Left lung (tissue), 10 donors: Measurements from ENCODE around the gene BCOR. TPM values are rescaled to one million over a fixed set of nuclear protein-coding genes. Genes with fewer than 3 reads are reported as not detected.

Experiments used
- ATAC-seq: fragments of 200-7000 bp; cut with Tn5 transposase; one replicate; pipeline ENCODE4 v1.9.1; 2020; ENCODE audit warnings: moderate library complexity
- DNase-seq, 4 donors: peaks; one replicate each; pipeline ENCODE4 v3.0.0-alpha.2; 2013 to 2020
- H3K27ac ChIP-seq, 2 donors: fragments of 200-600 bp; sonication (generic) in 1 of 2; one replicate each; pipeline versions ENCODE4 v1.5.0 to v1.8.0; 2020 to 2021
- H3K27me3 ChIP-seq, 2 donors: fragments of 200-600 bp; sonication (generic) in 1 of 2; one replicate each; pipeline versions ENCODE4 v1.5.0 to v1.8.0; 2020 to 2021
- H3K36me3 ChIP-seq, 2 donors: fragments of 200-600 bp; sonication (generic) in 1 of 2; one replicate each; pipeline versions ENCODE4 v1.5.0 to v1.8.0; 2020 to 2021
- H3K4me1 ChIP-seq, 2 donors: fragments of 200-600 bp; one replicate each; pipeline ENCODE4 v1.8.0; 2021
- H3K4me3 ChIP-seq, 2 donors: fragments of 200-600 bp; sonication (generic) in 1 of 2; one replicate each; pipeline versions ENCODE4 v1.5.0 to v1.8.0; 2020 to 2021; ENCODE audit warnings: mild to moderate bottlenecking in 1 of 2
- H3K9me3 ChIP-seq, 2 donors: fragments of 200-600 bp; sonication (generic) in 1 of 2; one replicate each; pipeline versions ENCODE4 v1.5.0 to v1.8.0; 2020 to 2021
- intact Hi-C, 2 donors: fragments of 100-400 bp; cut with DNase I; formaldehyde crosslinking; loops; one replicate each; pipeline versions ENCODE4 v1.11.2 to v1.14.2; 2022
- polyA plus RNA-seq, 6 donors: library from polyadenylated mRNA; unstranded; fragments of 120-200 nt; gene quantifications; one replicate each; pipeline ENCODE4 v1.2.1, GENCODE V29; 2013; ENCODE audit not compliant: insufficient read length in 6 of 6
- total RNA-seq, 2 donors: library from RNA; stranded (reverse); fragmentation: NEBNext Ultra II Directional; extraction: Animal tissue kit (Norgen Biotek cat#: 25700); gene quantifications; one replicate each; pipeline ENCODE4 v1.2.1, GENCODE V29; 2021
- TF ChIP-seq, protein P1 (sequence below), 2 donors: fragments of 200-600 bp; sonication (generic) in 1 of 2; IDR thresholded peaks; one replicate each; pipeline versions ENCODE4 v1.5.0 to v1.8.0; 2021; ENCODE audit warnings: antibody characterized with exemption in 2 of 2
- donor health status: DM: no; HTN: yes; CAD: no.
- donor health status: DM: no; HTN: no; CAD: no.

The BCOR gene
- total and polyA plus RNA-seq, 8 donors, result 19.0 to 65.1 (median 60.9) TPM

DNA sequence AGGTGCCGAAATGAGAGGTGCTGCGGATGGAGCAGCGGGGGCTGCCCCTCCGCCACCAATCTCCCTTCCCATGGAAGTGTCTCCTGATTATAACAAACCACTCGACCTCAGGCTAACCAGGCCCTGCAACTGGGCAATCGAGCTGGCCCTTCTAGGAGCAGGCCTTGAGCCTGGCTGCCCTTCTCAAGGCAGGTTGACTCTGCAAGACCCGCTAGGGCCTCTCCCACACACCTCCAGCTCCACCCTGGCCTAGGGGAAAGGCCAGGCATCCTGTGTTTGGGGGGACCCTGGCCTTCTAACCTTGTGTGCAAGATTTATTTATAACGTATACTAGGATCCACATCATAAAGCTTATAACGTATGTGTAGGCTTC is 3.7 kb upstream of the BCOR start:
- DNase-seq, result no peak
- Histone ChIP-seq H3K9me3 (no peaks in the 10 kb centered on the region), H3K27ac (no peak overlapping the region), H3K27me3 (peaks cover 0 to 52% of the 10 kb centered on the region in 2 donors), H3K4me1 (peaks cover 0 to 27% of the 10 kb centered on the region in 2 donors), H3K4me3 (no peak overlapping the region), H3K36me3 (no peaks in the 10 kb centered on the region)
- intact Hi-C loops, result no loop called here
- TF ChIP-seq, protein P1, sequence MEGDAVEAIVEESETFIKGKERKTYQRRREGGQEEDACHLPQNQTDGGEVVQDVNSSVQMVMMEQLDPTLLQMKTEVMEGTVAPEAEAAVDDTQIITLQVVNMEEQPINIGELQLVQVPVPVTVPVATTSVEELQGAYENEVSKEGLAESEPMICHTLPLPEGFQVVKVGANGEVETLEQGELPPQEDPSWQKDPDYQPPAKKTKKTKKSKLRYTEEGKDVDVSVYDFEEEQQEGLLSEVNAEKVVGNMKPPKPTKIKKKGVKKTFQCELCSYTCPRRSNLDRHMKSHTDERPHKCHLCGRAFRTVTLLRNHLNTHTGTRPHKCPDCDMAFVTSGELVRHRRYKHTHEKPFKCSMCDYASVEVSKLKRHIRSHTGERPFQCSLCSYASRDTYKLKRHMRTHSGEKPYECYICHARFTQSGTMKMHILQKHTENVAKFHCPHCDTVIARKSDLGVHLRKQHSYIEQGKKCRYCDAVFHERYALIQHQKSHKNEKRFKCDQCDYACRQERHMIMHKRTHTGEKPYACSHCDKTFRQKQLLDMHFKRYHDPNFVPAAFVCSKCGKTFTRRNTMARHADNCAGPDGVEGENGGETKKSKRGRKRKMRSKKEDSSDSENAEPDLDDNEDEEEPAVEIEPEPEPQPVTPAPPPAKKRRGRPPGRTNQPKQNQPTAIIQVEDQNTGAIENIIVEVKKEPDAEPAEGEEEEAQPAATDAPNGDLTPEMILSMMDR (IDR thresholded peaks at IDR 0.05), result no peak
- no peak for ATAC-seq

DNA sequence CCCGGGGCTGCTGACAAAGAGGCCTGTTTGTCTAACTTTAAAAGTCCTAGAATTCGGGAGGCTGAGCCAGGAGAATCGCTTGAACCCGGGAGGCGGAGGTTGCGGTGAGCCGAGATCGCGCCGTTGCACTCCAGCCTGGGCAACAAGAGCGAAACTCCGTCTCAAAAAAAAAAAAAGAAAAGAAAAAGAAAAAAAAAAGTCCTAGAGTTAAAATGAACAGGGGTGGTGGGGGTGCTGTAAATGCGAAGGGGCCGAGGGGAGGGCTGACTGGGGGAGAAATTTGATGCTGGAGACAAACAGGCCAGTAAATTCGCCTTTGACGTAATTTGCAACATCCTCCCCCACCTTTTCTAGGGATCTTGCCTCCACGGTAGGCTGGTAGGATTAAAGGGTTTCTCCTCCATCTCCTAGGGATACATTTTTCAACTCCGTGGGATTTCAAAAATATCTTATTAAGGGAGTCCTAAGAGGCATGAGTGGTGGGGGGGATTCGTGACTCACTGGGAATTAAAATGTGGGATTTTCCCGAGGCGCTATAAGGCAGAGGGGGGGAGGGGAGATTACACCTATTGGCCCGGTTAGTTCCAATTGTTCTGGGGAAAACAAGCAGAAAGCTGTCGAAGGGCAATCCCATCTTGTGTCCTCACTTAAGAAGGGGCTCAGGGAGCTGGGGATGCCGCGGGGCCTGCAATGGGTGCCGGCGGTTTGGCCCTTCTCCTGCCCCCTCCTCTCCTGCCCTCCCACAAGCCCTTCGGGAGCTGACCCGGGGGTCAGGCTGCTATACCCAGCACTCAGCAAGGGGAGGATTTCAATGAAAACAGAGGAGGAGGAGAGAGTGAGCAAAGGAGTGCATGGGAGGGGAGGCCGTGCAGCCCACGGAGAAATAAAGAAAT is 3.0 kb upstream of the BCOR start:
- Histone ChIP-seq H3K27me3 (peaks cover 0 to 51% of the 10 kb centered on the region in 2 donors), H3K9me3 (no peaks in the 10 kb centered on the region), H3K4me3 (no peak overlapping the region), H3K36me3 (no peaks in the 10 kb centered on the region), H3K4me1 (peaks cover 0 to 27% of the 10 kb centered on the region in 2 donors), H3K27ac (no peak overlapping the region)
- ATAC-seq (no peak), DNase-seq (no peak)
- intact Hi-C loops, result no loop called here
- TF ChIP-seq, protein P1 (IDR thresholded peaks at IDR 0.05), result no peak

DNA sequence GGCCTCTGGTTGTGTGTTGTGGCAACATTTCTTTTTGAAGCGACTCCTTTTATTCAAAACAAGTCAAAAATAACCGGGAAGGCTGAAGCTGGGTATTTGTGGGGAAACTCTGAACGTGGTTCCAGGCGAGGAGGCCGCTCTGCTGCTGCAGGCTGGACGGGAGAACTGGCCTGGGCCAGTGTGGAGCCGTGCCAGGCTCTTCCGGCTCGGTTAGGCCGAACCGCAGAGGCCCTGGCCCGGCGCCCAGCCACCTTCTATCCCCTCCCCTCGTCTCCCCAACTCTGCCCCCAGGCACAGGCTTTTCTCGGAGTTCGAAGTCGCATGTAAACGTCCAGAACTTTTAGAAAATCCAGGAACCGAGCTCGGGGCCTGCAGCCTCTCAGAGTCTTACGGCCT is 2.4 kb upstream of the BCOR start:
- intact Hi-C loops, result no loop called here
- H3K9me3 ChIP-seq, result no peaks in the 10 kb centered on the region
- peaks cover 0 to 50% of the 10 kb centered on the region in 2 donors for H3K27me3 ChIP-seq
- no peaks in the 10 kb centered on the region for H3K36me3 ChIP-seq
- no peak for ATAC-seq
- peaks cover 0 to 27% of the 10 kb centered on the region in 2 donors for H3K4me1 ChIP-seq
- no peak overlapping the region for H3K27ac ChIP-seq
- peak in 1 of 4 donors; percentile 80 for DNase-seq
- TF ChIP-seq, protein P1 (IDR thresholded peaks at IDR 0.05), result no peak
- H3K4me3 ChIP-seq, result no peak overlapping the region

DNA sequence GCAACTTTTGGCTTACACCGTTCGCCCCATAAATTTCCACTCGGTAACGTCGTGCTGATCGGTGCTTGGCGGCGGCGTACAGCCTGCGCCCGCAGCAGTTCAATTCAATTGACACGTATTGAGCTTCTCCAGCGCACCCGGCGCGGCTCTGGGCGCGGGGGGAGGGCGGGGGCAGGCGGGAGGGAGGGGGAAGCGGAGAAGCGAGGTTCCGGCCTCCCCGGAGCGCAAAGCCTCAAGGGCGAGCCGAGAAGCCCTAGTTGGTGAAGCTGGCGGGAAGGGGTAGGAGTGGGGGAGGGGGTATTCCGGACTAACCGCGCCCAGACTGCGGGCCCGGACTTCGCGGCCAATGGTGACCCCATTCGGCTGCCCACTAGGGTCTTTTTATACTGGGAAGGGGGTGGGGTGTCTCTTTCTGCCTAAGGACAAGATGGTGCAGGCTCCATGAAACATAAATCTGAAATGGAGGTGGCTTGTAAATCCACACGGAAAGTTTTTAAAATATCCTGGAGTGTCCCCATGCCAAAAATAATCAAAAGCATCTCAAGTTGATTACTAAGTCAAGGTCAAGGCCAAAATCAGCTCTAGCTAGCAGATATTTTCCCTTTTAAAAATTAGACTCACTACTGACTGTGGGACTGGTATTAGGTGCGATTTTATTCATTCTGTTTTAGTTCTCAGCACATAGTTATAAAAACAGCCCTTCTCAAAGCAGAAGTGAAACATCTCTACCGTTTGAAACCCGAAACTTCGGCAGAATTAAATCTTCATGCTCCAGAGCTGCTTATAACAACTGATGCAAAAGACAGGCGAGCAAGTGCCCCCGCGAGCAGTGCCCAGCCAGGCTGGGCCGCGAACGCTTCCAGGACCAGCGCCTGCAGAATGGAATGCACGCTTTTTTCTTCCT is 1.5 kb upstream of the BCOR start:
- H3K4me3 ChIP-seq, result peak overlapping the region; percentile 53 to 61
- peak in 2 of 4 donors; percentile 54 to 84 for DNase-seq
- TF ChIP-seq, protein P1 (IDR thresholded peaks at IDR 0.05), result no peak
- H3K4me1 ChIP-seq, result peaks cover 0 to 24% of the 10 kb centered on the region in 2 donors
- no peaks in the 10 kb centered on the region for H3K36me3 ChIP-seq
- no peaks in the 10 kb centered on the region for H3K9me3 ChIP-seq
- H3K27ac ChIP-seq, result peak overlapping the region; percentile 69 to 83
- peak; percentile 34 for ATAC-seq
- peaks cover 0 to 57% of the 10 kb centered on the region in 2 donors for H3K27me3 ChIP-seq
- intact Hi-C loops, result no loop called here
